HG02588 (cell line): ENCODE measurements around the gene IBA57.
"Not testable (repeated sequence)": the region's sequence is repeated elsewhere in the genome, so short reads cannot be mapped to it uniquely, and the experiment has no call there.

Source experiments
- ATAC-seq: cut with Tn5 transposase; IDR thresholded peaks from one replicate; pipeline ENCODE4 v1.9.1; 2021; ENCODE audit warnings: mild to moderate bottlenecking, moderate library complexity; ENCODE audit not compliant: unreplicated experiment

Gene IBA57

GRCh38 chr1:228210712-228211530 lies 45.3 kb downstream of the IBA57 start:
- no peak for ATAC-seq

- no peak for ATAC-seq
Observed at GRCh38 chr1:228211531-228212414, 46.2 kb downstream of the IBA57 start.

GRCh38 chr1:228212415-228212965 lies 46.9 kb downstream of the IBA57 start:
- no peak for ATAC-seq

DNA sequence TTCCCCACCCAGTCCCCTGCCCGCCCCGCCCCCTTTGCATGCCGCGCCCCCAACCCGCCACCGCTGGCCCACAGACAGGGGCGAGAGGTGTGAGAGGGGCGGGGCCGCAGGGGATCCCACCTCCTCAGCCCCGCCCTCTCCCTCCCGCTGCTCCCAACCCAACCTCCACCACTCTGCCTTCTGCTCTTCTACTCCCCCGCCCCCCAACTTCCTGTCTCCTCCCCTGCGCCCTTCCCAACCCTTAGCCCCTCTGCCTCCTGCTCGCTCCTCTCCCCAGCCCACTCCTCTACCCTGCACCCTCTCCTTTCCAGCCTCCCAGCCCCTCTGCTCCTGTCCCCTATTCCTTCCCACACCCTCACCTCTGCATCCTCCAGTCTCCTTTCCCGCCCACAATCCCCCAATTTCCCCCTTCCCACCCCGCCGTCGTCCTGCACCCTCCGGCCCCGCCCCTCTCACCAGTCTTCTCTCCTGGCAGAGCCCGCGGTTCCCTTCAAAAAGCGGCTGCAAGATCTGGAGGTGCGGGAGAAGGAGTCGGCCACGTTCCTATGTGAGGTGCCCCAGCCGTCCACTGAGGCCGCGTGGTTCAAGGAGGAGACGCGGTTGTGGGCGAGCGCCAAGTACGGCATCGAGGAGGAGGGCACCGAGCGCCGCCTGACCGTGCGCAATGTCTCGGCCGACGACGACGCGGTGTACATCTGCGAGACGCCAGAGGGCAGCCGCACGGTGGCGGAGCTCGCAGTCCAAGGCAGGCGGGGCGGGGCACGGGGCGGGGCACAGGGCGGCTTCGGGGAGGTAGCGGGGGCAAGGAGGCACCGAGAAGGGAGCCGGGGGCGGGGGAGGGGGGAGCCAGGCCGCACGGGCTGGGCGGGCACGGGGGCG lies 47.6 kb downstream of the IBA57 start:
- peak; percentile 83 for ATAC-seq

DNA sequence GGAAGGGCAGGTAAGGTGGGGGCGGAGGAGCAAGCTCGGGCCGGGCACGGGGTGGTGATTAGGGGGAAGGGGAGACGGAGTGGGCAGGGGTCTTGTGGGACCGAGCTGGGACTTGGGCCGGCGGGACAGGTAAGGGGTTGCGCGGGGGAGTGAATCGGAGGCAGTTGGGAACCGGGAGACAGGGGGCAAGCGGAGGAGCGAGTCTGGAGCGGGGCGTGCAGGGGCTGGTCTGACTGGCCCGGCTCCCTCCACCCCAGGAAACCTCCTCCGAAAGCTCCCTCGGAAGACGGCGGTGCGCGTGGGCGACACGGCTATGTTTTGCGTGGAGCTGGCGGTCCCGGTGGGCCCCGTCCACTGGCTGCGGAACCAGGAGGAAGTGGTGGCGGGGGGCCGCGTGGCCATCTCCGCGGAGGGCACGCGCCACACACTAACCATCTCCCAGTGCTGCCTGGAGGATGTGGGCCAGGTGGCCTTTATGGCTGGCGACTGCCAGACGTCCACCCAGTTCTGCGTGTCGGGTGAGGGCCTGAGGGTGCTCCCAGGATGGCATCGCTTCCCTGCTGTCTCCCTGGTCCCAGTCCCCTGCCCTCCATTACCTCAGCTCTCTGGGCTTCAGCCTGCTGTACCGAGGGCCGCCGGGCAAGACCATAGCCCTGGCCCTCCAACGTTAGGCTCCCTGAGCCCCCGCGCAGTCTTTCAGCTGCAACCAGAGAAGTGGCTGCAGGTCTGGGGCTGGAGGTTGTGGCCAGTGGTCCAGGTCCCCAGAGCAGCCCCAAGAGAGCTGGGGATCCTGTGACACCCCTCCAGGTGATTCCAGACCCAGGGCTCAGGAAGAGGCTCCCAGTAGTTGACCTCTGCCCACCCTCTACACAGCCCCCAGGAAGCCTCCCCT lies 48.6 kb downstream of the IBA57 start:
- no peak for ATAC-seq

DNA sequence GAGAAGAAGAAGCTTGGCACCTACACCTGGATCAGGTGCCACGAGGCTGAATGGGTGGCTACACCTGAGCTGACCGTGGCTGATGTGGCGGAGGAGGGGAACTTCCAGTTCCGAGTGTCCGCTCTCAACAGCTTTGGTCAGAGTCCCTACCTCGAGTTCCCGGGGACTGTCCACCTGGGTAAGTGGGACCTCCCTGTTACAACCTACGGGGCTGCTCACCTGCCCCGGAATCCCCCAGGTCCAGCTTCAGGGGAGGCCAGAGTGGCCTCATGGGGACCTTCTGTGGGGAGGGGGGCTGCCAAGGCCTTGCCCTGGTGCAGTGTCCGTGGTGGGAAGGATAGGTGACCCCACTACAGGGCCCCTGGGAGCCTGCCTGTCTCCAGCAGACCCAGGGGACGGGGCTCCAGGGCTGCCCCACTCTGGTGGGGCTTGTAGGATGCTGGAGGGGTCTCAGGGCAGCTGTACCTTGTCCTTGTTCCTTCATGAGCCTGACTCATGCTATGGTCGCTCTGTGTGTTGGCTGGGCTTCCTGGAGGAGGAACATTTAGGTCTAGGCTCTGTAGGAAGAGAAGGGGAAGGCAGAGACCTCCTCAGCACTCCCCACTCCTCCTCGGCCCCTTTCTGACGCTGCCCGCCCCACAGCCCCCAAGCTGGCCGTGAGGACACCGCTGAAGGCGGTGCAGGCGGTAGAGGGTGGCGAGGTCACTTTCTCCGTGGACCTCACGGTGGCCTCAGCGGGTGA lies 49.5 kb downstream of the IBA57 start:
- no peak for ATAC-seq

GRCh38 chr1:228215663-228216116 lies 50.1 kb downstream of the IBA57 start:
- no peak for ATAC-seq

- no peak for ATAC-seq
Observed at GRCh38 chr1:228216371-228217320, 51.0 kb downstream of the IBA57 start.

DNA sequence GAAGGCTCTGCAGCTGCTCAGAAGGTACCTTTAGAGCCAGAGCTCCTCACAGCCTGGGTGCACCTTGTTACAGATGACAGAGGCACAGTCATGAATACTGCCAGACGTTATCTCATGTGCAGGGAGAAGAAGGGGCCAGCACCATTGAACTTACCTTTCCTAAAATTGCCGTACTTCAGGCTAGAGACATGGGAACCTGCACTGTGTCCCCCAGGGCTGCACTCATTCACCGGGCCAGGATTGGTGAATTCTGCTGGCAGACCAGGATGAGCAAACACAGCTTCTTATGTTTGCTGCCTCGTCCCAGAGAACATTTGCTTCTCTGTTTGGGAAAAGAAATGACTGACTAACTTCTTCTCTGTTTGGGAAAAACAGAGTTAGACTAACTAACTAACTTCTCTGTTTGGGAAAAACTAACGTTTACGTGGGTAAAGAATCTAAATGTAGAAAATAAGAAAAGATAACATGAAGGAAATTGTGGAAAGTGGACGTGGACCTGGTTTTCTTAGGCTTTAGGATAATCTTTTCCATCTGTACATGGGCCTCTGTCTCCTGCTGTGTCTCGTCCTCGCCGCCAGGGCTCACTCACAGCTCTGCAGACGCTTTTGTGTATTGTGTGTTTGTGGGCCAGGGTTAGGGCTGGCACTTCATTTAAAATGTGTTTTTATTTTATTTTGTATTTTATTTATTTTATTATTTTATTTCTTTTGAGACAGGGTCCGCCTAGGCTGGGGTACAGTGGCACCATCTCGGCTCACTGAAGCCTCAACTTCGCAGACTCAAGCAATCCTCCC lies 52.1 kb downstream of the IBA57 start:
- ATAC-seq, result no peak

GRCh38 chr1:228218513-228219244 lies 53.1 kb downstream of the IBA57 start:
- no peak for ATAC-seq

- no peak for ATAC-seq
Observed at GRCh38 chr1:228219245-228219961, 53.8 kb downstream of the IBA57 start.

GRCh38 chr1:228219962-228220780 lies 54.6 kb downstream of the IBA57 start:
- ATAC-seq, result no peak

DNA sequence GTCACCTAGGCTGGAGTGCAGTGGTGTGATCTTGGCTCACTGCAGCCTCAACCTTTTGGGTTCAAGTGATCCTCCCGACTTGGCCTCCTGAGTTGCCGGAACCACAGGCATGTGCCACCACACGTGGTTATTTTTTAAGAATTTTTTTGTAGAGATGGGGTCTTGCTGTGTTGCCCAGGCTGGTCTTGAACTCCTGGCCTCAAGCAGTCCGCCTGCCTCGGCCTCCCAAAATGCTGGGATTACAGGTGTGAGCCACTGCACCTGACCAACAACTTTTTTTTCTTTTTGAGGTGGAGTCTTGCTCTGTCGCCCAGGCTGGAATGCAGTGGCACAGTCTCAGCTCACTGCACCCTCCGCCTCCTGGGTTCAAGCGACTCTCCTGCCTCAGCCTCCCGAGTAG lies 55.5 kb downstream of the IBA57 start:
- ATAC-seq, result not testable (repeated sequence)

- ATAC-seq, result no peak
Observed at GRCh38 chr1:228222548-228222947, 56.9 kb downstream of the IBA57 start.
